Epithelial cell of proximal tubule (primary cell): ENCODE measurements around the gene OLFM4. TPM values are rescaled to one million over a fixed set of nuclear protein-coding genes. Genes with fewer than 3 reads are reported as not detected.
A peak's percentile ranks its signal among the peaks of the same experiment; 100 is the strongest.

Experiments used
- DNase-seq: peaks from one replicate; pipeline ENCODE4 v3.0.0-alpha.2; 2011; ENCODE audit warnings: low read depth
- H3K4me3 ChIP-seq: 2 replicates; pipeline ENCODE4 v1.5.1; 2011; ENCODE audit warnings: low read depth, mild to moderate bottlenecking, low read length
- CTCF ChIP-seq: conservative IDR thresholded peaks from 2 replicates; pipeline ENCODE4 v1.5.1; 2012; ENCODE audit warnings: low read depth, mild to moderate bottlenecking, low read length
- total RNA-seq: library from RNA; depleted of rRNA; stranded (reverse); fragments of >200 nt; gene quantifications from 2 replicates; pipeline ENCODE4 v1.2.3, GENCODE V29; 2015

The OLFM4 gene
- total RNA-seq, 1 donor from 2014 or later: not detected

DNA sequence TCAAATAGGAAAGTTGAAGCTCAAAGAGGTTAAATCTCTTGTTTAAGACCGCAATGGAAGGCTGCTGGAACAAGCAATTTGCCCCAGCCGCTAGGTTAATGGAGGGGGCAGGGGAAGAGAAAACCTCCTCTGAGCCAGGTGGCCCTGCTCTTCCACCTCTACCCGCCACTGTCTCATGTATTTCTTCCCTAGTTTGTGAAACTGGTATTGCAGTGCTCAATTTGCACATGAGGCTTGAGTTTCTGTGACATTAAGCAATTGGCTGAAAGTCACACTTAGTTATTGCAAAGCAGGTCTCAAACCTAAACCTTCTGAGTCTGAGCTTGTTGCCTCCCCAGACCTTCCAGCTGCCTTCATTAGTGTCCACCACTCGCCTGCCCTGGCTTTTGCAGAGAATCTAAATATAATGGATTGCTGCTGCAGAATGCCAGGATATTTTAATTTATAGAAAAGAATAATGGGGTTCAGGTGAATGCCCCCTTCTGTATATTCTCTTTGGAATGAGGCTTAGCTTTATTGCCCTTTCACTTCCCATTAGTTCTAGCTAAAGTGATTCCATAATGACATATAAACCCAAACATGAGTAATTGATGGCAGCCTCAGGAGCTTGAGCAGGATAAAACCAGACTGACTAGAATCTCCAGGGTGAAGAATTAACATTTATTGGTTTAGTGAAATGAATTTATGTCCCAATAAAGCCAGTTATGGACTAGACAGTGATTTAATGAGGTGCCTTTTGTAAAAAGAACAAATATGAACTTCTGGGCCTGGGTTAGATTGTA is 27.0 kb upstream of the OLFM4 start:
- TF ChIP-seq CTCF: no peak
- no peak overlapping the region for H3K4me3 ChIP-seq
- no peak for DNase-seq

DNA sequence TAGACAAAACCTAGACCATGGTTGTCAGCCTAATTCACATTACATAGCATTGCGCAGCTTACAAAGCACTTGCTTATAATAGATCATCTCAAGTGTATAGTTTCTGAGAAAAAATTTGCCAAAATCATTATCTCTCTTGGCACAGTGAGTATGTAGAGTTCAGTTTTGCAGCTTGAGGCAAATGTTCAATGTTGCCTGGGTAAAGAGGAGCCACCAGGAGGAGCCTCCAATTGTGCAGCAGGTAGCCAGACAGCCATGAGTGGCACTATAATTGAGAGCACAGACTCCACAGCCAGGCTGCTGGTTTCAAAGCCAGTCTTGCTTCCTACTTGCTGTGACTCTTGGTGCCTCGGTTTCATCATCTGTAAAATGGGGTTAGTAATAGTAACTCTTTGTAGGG is 24.0 kb upstream of the OLFM4 start:
- TF ChIP-seq CTCF: no peak
- H3K4me3 ChIP-seq: no peak overlapping the region
- no peak for DNase-seq

GRCh38 chr13:53005626-53006025 is 23.0 kb upstream of the OLFM4 start:
- no peak overlapping the region for H3K4me3 ChIP-seq
- DNase-seq: no peak
- no peak for TF ChIP-seq CTCF

- no peak overlapping the region for H3K4me3 ChIP-seq
- no peak for TF ChIP-seq CTCF
- no peak for DNase-seq
Observed at GRCh38 chr13:53007872-53008271, 20.7 kb upstream of the OLFM4 start.

GRCh38 chr13:53010374-53011105 is 18.1 kb upstream of the OLFM4 start:
- peak; percentile 4 for DNase-seq
- no peak overlapping the region for H3K4me3 ChIP-seq
- TF ChIP-seq CTCF: no peak

DNA sequence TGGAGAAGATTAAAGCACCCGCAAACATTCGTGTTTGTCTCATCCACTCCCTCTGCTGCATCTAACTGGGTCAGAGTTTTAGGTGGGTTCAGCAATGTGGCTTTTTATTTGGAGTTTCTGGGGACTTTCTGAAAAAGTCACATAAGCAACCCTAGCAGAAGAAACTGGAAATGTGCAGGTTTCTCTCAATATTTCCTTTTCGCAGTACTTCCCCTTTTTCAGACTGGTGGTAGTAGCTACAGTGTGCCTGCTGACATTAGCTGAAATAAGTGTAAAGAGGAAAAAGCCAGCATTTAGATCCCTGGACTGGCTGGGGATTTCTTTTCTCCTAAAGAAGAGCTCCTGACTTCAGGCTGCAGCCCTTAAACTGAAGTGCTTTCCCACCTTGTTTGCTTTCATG is 15.9 kb upstream of the OLFM4 start:
- TF ChIP-seq CTCF: no peak
- no peak overlapping the region for H3K4me3 ChIP-seq
- DNase-seq: no peak
